A549 (cell line): ENCODE measurements around the gene ERP29.

ENCODE experiments used
- CHD4 ChIP-seq: fragments of 200-600 bp; sonication (generic); IDR thresholded peaks from 2 replicates; pipeline ENCODE4 v1.6.1; 2016; ENCODE audit warnings: antibody characterized with exemption, mild to moderate bottlenecking, borderline replicate concordance
- ESRRA ChIP-seq: fragments of 150-350 bp; IDR thresholded peaks from 2 replicates; pipeline ENCODE4 v1.6.1; 2014; ENCODE audit warnings: mild to moderate bottlenecking, low read length, borderline replicate concordance
- HMGXB4 ChIP-seq: fragments of 250-450 bp; sonication (Bioruptor Pico); IDR thresholded peaks from 2 replicates; pipeline ENCODE4 v1.5.0; 2021; ENCODE audit warnings: mild to moderate bottlenecking, moderate library complexity, borderline replicate concordance
- JUN ChIP-seq, 2 experiments: fragments of >200 bp; sonication (Bioruptor Twin); formaldehyde crosslinking; IDR thresholded peaks; 2 replicates in 1 of 2; 3 replicates in 1 of 2; pipeline ENCODE4 v1.6.1; 2016 to 2017
- MAFK ChIP-seq: fragments of 450-650 bp; IDR thresholded peaks from 2 replicates; pipeline ENCODE4 v1.6.1; 2014; ENCODE audit not compliant: partially characterized antibody
- MAX ChIP-seq: IDR thresholded peaks from 2 replicates; pipeline ENCODE4 v1.6.1; 2012
- POLR2A ChIP-seq: IDR thresholded peaks from 2 replicates; pipeline ENCODE4 v1.6.1; 2012; ENCODE audit warnings: mild to moderate bottlenecking, low read length
- RAD21 ChIP-seq, 2 experiments: fragments of >200 bp in 1 of 2; sonication (Bioruptor Twin) in 1 of 2; formaldehyde crosslinking in 1 of 2; IDR thresholded peaks in 1 of 2; conservative IDR thresholded peaks in 1 of 2; 2 replicates in 1 of 2; 3 replicates in 1 of 2; pipeline ENCODE4 v1.6.1; 2012 to 2018; ENCODE audit warnings: inconsistent platforms in 1 of 2
- RCOR1 ChIP-seq: fragments of 150-350 bp; IDR thresholded peaks from 2 replicates; pipeline ENCODE4 v1.6.1; 2014; ENCODE audit warnings: antibody characterized with exemption, low read length, low read depth
- REST ChIP-seq: fragments of 200-600 bp; sonication (generic); IDR thresholded peaks from 2 replicates; pipeline ENCODE4 v1.6.1; 2016; ENCODE audit warnings: antibody characterized with exemption, mild to moderate bottlenecking, moderate library complexity
- USF2 ChIP-seq: fragments of 450-650 bp; IDR thresholded peaks from 2 replicates; pipeline ENCODE4 v1.6.1; 2014; ENCODE audit warnings: antibody characterized with exemption
- TF ChIP-seq, protein P1 (sequence below): fragments of >200 bp; sonication (Bioruptor Twin); formaldehyde crosslinking; IDR thresholded peaks from 3 replicates; pipeline ENCODE4 v1.5.1; 2016
- TF ChIP-seq, protein P2 (sequence below): fragments of >200 bp; sonication (Bioruptor Twin); formaldehyde crosslinking; IDR thresholded peaks from 3 replicates; pipeline ENCODE4 v1.6.1; 2016

DNA sequence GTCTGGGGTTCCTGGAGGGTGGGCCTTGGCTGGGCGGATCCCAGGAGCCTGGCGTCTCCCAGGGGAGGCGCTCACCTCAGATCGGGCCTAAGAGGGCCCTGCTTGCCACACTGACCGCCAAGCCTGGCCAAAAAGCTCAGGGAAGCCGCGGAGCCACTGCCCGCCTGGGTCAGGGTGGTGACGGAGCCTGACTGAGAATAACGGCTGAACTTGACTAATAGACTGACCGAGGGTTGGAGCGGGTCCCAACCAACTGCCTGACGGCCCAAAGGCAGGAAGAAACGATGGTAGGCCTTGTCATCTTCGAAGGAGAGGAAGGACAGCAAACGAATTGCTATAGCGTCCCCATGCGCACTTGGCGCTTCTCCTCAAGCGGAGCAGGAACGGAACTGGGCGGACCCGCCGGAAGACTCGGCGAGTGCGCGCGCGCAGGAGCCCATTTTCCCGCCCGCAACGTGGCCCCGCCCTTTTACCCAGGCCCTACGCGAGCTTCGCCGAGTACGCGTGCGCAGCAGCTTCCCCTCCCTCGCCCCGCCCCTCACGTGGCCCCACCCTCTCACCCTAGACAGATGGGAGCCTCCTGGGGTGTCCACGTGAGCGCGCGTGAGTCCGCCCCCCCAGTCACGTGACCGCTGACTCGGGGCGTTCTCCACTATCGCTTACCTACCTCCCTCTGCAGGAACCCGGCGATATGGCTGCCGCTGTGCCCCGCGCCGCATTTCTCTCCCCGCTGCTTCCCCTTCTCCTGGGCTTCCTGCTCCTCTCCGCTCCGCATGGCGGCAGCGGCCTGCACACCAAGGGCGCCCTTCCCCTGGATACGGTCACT lies at the start of gene ERP29, which contains the start of gene TMEM116:
- TF ChIP-seq RAD21 (conservative IDR thresholded peaks at IDR 0.05 in 1 of 2, IDR thresholded peaks at IDR 0.05 in 1 of 2) (peak; percentile 16 to 17; a peak in 1 of 5 replicates), HMGXB4 (CRISPR knock-in tag) (0 out of 2 replicates have a peak, but pooled peaks have one; percentile 57), POLR2A (peak; percentile 97), CHD4 (no peak), JUN (IDR thresholded peaks at IDR 0.05) (peak; percentile 82 to 86; a peak in 4 of 5 replicates), REST (no peak), USF2 (peak; percentile 100), RCOR1 (no peak), MAX (peak; percentile 96), ESRRA (no peak), MAFK (no peak)
- TF ChIP-seq, protein P1, sequence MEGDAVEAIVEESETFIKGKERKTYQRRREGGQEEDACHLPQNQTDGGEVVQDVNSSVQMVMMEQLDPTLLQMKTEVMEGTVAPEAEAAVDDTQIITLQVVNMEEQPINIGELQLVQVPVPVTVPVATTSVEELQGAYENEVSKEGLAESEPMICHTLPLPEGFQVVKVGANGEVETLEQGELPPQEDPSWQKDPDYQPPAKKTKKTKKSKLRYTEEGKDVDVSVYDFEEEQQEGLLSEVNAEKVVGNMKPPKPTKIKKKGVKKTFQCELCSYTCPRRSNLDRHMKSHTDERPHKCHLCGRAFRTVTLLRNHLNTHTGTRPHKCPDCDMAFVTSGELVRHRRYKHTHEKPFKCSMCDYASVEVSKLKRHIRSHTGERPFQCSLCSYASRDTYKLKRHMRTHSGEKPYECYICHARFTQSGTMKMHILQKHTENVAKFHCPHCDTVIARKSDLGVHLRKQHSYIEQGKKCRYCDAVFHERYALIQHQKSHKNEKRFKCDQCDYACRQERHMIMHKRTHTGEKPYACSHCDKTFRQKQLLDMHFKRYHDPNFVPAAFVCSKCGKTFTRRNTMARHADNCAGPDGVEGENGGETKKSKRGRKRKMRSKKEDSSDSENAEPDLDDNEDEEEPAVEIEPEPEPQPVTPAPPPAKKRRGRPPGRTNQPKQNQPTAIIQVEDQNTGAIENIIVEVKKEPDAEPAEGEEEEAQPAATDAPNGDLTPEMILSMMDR, result no peak
- TF ChIP-seq, protein P2, sequence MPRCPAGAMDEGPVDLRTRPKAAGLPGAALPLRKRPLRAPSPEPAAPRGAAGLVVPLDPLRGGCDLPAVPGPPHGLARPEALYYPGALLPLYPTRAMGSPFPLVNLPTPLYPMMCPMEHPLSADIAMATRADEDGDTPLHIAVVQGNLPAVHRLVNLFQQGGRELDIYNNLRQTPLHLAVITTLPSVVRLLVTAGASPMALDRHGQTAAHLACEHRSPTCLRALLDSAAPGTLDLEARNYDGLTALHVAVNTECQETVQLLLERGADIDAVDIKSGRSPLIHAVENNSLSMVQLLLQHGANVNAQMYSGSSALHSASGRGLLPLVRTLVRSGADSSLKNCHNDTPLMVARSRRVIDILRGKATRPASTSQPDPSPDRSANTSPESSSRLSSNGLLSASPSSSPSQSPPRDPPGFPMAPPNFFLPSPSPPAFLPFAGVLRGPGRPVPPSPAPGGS, result peak; percentile 61; the same call in 2 of the 3 replicates
